Measurements from ENCODE around the gene MACROH2A1.

Gene MACROH2A1

DNA sequence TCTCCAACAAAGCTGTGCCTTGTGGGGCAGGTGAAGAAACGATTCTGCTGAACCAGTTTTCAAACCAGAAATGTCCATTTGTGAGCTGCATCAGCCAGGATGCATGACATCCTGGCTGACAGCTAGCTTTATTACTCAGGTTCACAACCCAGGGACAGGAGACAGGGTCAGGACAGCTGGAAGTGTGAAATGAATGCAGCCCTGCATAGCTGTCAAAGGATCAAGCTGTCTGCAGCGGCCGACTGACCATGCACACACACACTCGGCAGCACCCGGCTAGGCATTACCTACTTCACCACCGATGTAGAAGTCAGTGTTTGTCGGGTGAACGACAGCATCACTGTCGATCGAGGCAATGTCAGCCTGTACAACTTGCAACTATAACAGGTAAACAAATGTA lies 48.5 kb downstream of the MACROH2A1 start:
- no peak for DNase-seq

DNA sequence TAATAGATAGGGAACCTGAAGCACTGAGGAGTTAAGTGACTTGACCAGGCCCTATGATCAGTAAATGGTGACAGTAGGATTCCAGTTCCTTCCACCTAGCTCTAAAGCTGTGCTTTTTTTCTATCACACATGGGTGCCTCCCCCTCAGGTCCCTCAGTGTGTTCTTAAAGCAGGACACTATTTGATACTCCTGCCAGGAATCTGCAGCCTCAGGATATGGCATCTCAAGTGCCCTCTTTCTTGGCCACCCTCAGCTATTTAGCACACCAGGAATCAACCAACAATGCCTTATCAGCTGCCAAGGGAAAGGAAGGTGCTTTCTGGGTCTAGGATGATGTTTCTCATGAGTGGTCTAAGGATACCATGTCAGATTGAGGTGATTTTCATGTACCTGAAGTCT lies 49.1 kb downstream of the MACROH2A1 start:
- DNase-seq = no peak

DNA sequence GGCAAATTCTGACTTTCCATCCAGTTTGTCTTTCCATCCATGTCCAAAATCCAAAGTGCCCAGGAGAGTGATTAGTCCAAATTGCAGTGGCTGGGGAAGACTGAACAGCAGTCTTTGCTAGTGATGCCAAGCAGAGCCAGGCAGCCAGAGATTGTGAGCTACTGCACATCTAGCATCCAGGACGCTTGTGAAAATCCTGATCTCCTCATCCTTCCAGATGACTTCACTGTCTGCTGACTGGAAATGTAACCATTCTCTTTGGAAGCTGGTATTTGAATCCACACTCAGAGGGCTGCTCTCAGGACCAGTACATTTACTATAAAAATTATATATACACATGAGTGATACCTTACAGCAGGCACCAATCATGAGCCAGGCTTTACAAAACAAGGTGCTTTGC lies 49.6 kb downstream of the MACROH2A1 start:
- no peak for DNase-seq

DNA sequence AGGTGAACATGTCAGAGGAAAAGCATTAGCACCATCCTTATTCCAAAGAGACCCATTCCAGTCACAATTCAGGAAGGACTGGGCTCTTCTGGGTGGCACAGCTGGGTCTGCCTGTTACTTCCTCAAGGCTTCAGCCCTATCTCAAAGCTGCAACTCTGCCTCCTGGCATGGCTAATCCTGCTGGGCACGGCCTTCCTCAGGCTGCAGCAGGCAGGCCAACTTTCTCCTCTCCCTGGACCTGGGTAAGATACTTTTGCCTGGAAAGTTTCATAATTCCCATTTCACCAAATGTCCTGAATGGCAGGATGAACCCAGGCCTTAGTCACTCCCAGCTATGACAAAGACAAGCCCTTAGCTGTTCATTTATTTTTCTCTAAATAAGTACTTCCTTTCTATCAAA lies 50.1 kb downstream of the MACROH2A1 start:
- DNase-seq = no peak

DNA sequence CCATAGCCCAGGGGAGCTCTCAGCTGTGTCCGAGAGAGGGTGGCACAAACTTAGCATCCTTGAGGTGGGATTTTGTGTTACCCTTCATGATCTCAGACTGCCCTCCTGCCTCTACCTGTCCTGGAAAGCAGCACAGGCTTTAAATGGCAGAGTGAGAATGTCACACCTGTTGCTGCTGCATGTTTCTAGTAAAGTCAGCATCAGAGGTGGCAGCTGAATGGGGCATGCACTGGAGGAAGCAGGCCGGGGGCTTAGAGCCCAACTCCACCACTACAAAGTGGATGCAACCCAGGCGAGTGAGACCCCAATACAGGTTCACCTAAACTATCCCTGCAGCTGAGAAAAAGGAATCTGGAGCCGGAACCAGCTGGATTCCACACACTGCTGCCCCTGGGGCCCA lies 51.6 kb downstream of the MACROH2A1 start:
- no peak for DNase-seq

DNA sequence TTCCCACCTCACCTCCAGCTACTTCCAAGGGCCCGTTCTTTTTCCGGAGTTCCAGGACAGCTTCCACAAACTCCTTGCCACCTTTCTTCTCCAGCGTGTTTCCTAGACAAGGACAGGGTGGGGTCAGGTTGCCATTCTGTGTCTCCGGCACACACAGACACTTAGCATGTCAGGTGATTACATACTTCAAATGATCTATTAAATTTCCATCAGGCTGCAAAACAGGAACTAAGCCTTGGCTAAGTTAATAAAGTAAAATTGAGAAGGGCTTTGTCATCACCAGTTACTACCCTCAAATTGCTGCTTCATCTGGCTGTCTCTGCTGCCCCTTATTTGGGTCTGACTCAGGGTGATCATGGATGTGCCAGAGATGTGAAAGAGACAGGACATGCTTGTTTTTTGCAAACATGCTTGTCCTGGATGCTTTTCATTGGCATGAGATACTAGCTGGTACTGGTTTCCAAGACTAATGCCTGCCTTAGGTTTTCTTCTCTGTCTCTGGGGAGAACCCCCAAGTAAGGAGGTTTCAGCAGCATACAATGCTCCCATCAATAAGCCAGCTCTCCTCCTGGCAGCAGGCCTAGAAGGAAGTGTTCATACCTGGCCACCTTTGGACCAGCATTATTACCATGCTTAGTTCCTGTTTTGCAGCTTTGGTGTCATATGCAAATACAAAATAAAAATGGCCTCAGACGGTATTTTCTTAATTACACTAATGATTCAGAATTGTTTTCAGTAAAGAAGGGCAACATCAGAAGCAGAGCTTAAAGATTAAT lies 52.9 kb downstream of the MACROH2A1 start:
- DNase-seq = no peak

DNA sequence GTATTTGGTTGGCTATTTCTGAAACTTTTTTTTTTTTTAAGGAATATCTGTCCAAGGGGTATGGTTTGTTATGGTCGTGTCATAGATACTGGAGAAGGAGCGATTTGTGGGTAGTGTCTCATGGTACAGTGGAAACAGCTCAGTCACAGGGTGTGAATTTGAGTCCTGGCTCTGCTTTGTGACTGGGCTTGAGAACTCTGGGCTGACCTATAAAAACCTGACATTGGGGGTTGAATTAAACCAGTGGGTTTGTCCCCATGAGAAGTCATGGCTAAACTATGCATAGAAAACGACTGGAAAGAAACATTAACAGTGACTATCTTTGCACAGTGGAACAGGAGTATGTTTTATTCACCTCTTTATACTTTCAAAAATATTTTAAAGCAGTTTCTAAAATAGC lies 54.7 kb downstream of the MACROH2A1 start:
- DNase-seq = no peak

DNA sequence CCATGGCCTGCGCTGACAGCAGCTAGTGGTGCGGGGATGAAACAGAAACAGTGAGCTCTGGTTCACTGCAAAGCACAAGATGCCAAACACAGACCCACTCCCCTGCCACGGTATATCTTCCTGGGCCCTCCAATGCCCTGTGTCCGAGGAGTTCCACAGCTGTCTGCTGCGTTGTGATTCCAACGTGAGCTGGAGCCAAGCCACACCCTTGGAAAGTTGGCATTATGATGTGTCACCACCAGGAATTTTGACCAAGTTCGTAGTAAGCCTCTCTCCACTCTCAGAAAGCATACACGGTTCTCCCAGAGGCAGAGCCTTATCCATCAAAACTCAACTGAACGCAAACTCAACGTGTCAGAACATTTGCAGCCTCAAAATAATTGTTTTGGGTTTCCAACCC lies 55.6 kb downstream of the MACROH2A1 start:
- DNase-seq = no peak

DNA sequence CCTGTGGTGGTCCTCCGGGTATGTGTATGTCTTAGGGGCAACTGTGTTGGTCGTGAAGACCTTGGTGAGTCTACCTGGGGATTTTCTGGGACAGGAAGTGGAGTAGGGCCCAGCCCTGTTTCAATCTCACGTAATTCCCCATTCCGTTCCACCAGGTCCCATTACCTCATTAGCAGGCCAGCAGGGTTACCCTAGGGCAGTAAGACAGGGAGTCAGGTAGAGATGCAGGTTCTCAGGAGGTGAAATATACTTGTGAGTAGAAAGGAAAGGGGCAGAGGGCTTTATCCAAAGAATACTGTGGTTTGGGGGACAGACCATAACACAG lies 56.5 kb downstream of the MACROH2A1 start:
- DNase-seq = no peak

DNA sequence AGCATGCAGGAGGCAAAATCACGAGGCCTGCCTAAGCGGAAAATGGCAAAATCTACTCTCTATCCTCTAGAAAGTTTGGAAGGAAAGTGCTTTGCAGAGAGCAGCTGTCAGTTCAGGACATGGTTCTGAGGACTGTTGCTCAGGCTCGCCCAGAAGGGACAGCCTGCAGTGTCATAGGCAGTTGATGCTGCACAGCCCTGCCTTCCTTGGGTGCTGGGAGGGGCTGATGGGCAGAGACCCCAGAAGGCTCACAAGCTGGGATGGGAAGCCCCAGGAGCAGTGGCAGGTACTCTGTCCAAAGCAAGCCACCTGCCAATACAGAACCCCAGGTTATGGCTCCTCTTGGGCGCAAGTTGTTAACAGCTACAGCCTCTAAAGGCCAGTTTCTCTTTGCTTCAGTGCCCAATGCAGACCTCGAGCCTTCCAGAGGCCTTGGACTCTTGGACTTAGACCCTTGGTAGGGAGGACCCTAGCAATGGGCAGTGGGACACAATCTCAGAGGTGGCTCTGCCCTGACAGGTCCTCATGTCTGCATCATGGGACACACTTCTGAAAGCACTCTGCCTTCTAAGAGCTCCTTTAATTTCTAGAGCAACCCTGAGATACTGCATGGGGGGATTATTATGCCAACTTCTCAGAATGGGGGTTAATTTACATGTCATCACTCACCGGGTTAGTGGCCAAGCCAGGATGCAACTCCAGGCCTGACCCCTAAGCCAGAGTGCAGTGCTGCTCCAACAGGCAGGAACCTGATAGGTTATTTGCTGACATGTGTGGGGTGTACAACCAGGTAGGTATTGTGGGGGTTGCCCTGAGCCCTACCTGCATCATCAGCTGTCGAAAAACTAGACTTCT lies 57.1 kb downstream of the MACROH2A1 start:
- no peak for DNase-seq

DNA sequence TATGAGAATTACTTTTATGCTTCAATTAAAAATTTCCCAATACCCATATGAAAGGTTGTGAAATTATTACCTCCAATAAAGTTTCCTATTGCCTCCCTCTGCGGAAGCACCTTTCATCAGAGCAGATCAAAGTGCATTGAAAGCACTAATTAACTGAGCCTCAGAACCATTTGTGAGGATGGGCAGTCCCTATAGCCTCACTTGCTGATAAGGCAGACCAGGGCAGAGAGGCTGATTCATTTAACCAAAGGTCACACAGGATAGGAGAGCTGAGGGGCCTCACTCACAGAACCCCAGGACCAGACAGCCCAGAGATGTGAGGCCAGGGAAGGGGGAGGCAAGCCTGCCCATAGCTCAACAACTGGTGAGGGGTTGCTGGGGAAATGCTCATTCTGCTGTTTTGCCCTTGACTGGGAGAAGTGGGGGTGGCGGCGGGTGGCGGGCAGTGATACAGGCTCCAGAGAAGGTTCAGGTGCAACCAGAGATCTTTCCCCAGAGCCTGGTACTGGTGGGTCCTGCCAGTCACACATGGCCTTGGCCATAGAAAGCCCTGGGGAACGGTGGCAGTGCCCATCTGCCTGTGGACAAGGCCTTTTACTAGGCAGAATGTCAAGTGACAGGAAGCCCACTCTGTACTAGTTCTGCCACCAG lies 57.9 kb downstream of the MACROH2A1 start:
- no peak for DNase-seq

DNA sequence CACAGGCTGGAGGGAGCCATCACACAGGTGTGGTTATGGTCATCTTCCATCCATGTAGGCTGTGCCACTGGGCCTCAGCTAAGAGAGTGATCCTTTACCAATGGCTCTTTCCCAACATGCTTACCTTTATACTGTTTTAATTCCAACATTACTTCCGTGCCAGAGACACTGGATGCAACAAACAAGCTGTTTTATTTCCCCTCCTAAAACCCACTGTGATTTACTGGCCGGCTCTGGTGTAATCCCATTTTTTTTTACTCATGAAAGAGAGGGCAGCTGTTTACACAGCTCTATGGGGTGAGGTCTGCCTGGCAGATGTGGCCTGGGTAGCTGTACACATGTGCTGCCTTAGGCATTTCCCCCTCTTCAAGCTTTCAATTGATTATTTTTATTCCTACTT lies 58.5 kb downstream of the MACROH2A1 start:
- no peak for DNase-seq

DNA sequence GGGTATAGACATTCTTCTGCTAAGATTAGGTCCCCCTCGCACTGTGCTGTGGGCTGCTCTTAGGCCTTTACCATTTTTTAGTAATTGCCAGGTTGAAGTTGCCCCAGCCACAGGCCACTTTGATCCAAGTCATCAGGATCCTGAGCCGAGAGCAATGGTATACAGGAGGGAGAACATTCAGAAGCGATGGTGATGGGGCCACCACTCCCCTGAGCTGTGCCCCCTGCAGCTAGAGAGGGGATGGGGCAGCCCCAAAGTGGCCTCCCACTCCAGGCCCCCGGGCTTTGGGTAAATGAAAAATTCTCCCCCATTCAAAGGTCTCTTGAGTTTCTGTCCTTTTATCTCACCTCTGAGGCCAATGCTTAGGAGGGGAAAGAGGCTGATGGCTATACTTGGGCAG lies 59.4 kb downstream of the MACROH2A1 start:
- no peak for DNase-seq

DNA sequence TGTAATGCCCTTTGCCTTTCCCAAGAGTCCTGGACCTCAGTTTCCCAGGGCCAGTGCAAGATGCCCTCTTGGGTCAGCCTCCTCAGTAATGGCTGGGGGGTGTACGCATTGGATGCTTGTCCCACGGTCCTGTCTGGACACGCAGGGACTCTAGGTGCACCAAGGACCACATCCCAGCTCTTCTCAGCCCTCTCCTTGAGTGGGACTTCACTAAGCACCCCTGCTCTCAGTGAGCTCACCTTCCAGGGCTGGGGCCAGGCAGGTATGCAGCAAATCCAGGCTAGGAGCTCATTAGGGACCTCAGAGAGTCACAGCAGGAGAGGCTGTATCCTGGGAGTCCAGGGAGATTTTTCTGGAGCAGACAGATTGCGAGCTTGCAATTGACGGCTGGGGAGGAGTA lies 59.8 kb downstream of the MACROH2A1 start:
- no peak for DNase-seq

DNA sequence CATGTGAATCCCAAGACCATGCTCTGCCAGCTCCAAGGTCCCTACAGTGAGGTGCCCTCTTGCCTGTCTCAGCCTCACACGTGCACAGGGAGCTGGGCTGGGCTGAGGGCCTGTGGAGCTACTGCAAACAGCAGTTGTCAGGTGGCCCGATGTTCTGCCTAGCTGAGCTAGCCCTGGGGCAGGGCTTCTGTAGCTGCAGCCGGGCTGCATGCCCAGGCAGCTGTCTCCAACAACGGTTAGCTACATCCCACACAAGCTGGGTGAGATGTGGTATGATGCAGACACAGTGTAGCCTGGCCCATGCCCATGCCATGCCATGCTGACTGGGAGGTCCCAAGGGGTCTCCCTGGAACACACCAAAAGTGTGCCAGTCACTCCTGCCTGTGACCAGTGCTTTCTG lies 62.0 kb downstream of the MACROH2A1 start:
- peak; percentile 50 for DNase-seq

DNA sequence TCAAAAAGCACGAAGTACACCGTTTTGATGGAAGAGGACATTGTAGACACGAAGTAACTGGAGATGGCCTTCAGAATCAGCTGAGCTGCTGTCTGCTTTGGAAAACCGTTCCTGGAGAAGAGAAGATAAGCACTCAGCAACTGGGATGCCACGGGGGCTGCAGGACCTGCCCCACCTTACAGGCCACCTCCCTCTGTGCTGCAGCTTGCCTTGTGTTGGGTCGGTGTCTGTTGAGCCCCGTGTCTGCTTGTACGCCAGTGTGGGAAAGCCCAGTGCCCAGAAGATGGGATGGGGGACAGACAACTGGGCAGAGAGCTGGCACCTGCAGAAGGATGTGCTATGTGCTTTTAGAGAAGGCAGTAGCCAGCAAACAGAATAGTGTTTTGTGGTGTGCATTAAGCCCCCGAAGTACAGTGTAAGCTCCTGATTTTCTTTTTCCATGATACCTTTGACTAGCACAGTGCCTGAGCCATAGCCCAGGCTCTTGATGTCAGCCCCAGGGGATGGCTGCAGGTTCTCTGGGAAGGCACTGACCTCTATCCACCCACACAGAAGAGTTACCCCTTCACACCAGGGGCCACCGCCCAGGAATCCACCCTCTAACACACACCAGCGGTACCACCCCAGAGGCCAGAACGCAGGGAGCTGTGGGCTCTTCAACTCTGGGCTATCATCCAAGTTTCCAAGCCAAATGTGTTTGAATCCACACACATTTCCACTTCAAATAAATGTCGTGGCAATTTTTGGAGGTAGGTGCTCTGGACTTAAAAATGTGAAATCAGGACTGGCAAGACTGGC lies 63.8 kb downstream of the MACROH2A1 start:
- no peak for DNase-seq

DNA sequence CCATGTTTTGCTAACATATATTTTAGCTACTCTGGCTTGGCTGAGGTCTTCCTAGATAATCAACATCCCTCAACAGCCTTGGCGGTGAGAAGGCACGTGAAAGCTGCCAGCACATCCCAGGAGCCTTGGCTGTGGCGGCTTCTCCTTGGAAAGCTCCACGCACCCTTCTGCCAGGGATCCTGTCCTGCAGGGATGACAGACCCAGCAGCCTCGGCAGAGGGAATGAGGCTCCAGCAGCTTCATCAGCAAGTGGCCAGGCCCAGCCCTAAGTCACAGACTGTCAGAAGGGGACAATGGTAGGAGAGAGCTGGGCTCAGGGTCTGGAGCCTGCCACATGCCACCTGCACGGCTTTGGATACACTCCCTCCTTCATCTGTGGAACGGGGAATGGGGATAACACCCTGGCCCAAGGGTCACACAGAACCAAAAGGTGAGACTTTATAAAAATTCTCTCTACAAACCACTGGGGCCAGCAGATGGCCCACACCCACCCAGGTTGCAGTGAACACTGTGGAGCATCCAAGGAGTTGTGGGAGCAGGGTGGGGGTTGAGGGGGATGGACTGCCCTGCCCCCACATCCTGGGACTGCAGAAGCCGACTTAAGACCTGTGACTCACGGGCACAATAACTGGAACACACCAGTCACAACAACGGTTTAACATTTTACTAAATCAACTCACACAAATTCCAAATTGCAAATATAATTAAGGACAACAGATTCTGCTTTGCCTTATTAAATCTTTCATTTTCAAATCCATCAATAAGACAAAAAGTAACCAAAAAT lies 65.1 kb downstream of the MACROH2A1 start:
- no peak for DNase-seq

DNA sequence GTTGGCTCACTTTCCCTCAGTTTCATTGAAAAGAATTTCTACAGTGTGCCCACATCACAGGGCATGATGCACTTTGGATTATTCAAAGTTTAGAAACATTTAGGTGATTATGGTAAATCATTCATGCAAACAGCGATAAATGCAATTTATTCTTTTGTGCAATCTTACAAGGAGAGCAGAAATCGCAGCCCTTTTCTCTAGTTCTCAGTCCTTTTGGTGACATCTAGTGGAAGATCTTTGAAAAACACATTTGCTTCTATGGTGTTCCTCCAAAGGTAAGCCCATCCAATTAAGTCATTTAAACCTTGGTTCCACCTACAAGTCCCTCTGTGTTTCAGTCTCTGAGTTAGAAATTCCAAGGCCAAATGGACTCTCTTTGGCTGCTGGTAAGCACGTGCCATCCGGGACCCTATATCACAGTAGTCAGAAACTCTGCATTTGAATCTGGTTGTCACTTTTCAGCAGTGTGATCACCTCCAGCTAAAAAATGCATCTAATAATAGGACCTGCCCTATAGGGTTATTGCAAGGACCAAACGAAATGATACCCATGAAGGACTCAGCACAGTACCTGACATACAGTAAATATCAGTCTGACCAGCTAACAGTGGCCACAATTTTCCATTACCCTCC lies 66.4 kb downstream of the MACROH2A1 start:
- no peak for DNase-seq

DNA sequence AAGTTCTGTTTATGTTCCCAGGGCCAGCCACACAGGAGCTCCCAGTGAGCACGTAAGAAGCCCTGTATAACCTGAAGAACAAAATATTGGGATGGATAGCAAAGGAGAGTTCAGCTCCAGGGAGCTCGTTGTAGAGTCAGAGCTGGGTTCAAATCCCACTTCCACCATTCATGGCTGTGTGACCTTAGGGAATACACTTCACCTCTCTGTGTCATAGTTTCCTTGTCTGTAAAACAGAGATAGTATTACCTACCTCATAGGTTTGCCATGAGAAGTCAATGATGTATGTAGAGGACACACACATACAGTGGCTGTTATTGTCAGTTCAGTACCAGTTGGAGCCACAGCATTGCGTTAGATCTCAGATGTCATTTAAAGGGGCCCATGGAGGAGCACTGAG lies 67.4 kb downstream of the MACROH2A1 start:
- no peak for DNase-seq

DNA sequence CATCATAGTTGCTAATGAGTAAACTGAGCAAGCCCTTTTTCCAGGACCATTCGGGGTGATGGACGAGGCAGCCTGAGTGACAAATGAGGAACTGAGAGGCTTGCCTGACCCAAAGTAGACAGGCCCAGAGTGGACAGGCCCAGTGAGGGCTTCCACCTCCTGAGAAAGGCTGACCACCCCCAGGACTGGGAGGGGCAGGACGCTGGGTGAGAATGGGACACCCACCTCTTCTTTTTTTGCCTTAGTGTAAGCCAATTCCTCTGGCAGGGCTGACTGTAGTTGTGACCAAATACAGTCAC lies 68.3 kb downstream of the MACROH2A1 start:
- no peak for DNase-seq

DNA sequence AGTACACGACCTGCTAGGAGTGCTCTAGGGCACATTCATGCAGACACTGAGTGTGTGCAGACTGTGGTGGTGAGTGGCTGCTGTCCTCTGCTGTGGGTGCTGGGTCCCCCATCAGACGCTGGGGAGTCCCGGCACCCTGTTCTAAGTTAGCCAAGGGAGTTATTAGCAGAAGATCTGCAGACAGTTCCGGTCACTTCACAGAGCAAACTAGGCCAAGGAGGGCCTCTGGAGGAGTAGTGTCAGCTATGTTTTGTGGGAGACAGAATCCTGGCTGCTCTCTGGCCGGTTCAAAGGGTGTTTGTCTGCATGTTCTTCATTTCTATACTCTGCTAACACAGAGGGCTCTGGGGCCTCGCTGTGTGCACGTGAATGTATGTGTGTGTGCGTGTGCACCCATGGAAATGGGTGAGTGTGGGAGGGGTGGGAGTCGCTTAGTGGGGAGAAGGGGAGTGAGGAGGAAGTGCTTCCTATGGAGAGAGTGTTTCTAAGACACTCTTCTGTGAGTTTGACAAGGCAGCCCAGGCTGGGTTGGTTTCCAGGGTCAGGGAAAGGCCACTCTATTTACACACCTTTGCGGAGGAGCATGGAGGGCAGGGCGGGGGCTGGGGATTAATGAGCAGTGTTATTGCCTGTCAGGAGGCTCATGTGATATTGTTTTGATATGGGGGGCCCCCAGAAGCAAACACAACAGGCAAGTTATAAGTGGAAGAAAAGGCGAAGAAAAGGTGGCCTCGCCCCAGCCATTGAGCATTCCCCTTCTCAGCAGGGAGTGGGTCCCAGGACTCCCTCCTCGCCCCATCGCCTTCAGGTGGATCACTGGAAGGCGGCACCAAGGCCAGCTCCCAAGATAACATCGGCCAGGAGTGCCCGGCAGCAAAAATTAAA lies 68.9 kb downstream of the MACROH2A1 start:
- no peak for DNase-seq

All from left hindlimb (tissue), 1 donor.